HCT116 (cell line): ENCODE results near the gene CXorf49B. TPM values are rescaled to one million over a fixed set of nuclear protein-coding genes. Genes with fewer than 3 reads are reported as not detected.
"Not testable (repeated sequence)": the region's sequence is repeated elsewhere in the genome, so short reads cannot be mapped to it uniquely, and the experiment has no call there.

Experiments
- ATAC-seq: fragments of 200-7000 bp; cut with Tn5 transposase; 2 replicates; pipeline ENCODE4 v1.9.1; 2020; ENCODE audit warnings: mild to moderate bottlenecking, moderate library complexity
- BruUV-seq: library from RNA; stranded (reverse); fragments of 400-500 nt; replicated peaks from 2 replicates; lab custom pipeline; 2021; lab: Mats Ljungman, UMichigan
- CTCF ChIA-PET: fragments of 300-600 bp; sonication (Branson Sonifier 250); formaldehyde crosslinking; loops from one replicate; lab custom pipeline; 2021; ENCODE audit warnings: antibody characterized with exemption; lab: Charles Lee
- POLR2A ChIA-PET: fragments of 300-600, 350-600 bp; sonication (Branson Sonifier 250); formaldehyde crosslinking; loops from one replicate; lab custom pipeline; 2021; ENCODE audit warnings: antibody characterized with exemption; lab: Charles Lee
- RAD21 ChIA-PET, 2 experiments: fragments of 300-600 bp; sonication (Branson Sonifier 250); formaldehyde crosslinking; loops; one replicate each; lab custom pipeline; 2023; ENCODE audit warnings: low total read pairs in 2 of 2; ENCODE audit not compliant: uncharacterized antibody in 2 of 2, unreplicated experiment in 2 of 2, low non-redundant PET in 1 of 2; lab: Charles Lee
- DNase-seq: peaks from one replicate; pipeline ENCODE4 v3.0.0-alpha.2; 2010; ENCODE audit warnings: low read depth, low spot score
- H2AFZ ChIP-seq: fragments of 200-600 bp; shearing (Covaris generic), sonication (generic); 2 replicates; pipeline ENCODE4 v1.6.1; 2017; ENCODE audit warnings: low read depth, mixed run types, mixed read lengths, antibody characterized with exemption, low read length; ENCODE audit not compliant: poor library complexity, severe bottlenecking
- H3K27ac ChIP-seq: 2 replicates; pipeline ENCODE4 v1.5.1; 2012; ENCODE audit warnings: low read depth, low read length
- H3K27me3 ChIP-seq: fragments of 200-600 bp; sonication (generic); 2 replicates; pipeline ENCODE4 v1.6.1; 2016; ENCODE audit warnings: mixed run types, low read length, mixed read lengths; ENCODE audit not compliant: insufficient read depth
- H3K36me3 ChIP-seq, 2 experiments: fragments of 200-500 bp in 1 of 2; fragments of 200-600 bp in 1 of 2; sonication (Bioruptor generic) in 1 of 2; sonication (generic) in 1 of 2; 2 replicates each; pipeline versions ENCODE4 v1.5.1 to v1.6.1; 2014 to 2016; ENCODE audit warnings: low read length in 2 of 2, inconsistent platforms in 1 of 2, mixed read lengths in 1 of 2, mixed run types in 1 of 2; ENCODE audit not compliant: insufficient read depth in 2 of 2, control insufficient read depth in 1 of 2
- H3K4me1 ChIP-seq, 2 experiments: fragments of 200-600 bp in 1 of 2; sonication (generic) in 1 of 2; 2 replicates each; pipeline versions ENCODE4 v1.5.1 to v1.6.1; 2012 to 2017; ENCODE audit warnings: low read length in 2 of 2, inconsistent platforms in 1 of 2, mild to moderate bottlenecking in 1 of 2, mixed read lengths in 1 of 2, mixed run types in 1 of 2, moderate library complexity in 1 of 2; ENCODE audit not compliant: insufficient read depth in 2 of 2, control insufficient read depth in 1 of 2
- H3K4me2 ChIP-seq: fragments of 200-600 bp; sonication (generic); 2 replicates; pipeline ENCODE4 v1.6.1; 2017; ENCODE audit warnings: mixed run types, low read length, mixed read lengths
- H3K4me3 ChIP-seq, 2 experiments: fragments of 200-600 bp in 1 of 2; sonication (generic) in 1 of 2; replicated peaks in 1 of 2; 2 replicates each; pipeline ENCODE4 v1.5.1; 2011 to 2016; ENCODE audit warnings: low read length in 2 of 2, control low read depth in 1 of 2, low read depth in 1 of 2, mild to moderate bottlenecking in 1 of 2, mixed read lengths in 1 of 2, mixed run types in 1 of 2
- H3K79me2 ChIP-seq: fragments of 200-600 bp; sonication (generic); 2 replicates; pipeline ENCODE4 v1.6.1; 2017; ENCODE audit warnings: mild to moderate bottlenecking, mixed run types, low read length, moderate library complexity, mixed read lengths; ENCODE audit not compliant: insufficient read depth
- H3K9ac ChIP-seq: fragments of 200-600 bp; sonication (generic); 2 replicates; pipeline ENCODE4 v1.6.1; 2016; ENCODE audit warnings: low read length, mixed read lengths
- H3K9me2 ChIP-seq: fragments of 200-600 bp; sonication (generic), shearing (Covaris generic); 2 replicates; pipeline ENCODE4 v1.6.1; 2017; ENCODE audit warnings: mixed run types, mild to moderate bottlenecking, moderate library complexity; ENCODE audit not compliant: insufficient read depth
- H3K9me3 ChIP-seq, 2 experiments: fragments of 200-500 bp in 1 of 2; fragments of 200-600 bp in 1 of 2; sonication (Bioruptor generic) in 1 of 2; sonication (generic) in 1 of 2; 2 replicates each; pipeline ENCODE4 v1.6.1; 2014 to 2017; ENCODE audit warnings: low read length in 2 of 2, mixed read lengths in 2 of 2, inconsistent platforms in 1 of 2, low read depth in 1 of 2, mild to moderate bottlenecking in 1 of 2, mixed run types in 1 of 2, moderate library complexity in 1 of 2; ENCODE audit not compliant: control insufficient read depth in 1 of 2, insufficient read depth in 1 of 2
- H4K20me1 ChIP-seq: fragments of 200-600 bp; sonication (generic), shearing (Covaris generic); 2 replicates; pipeline ENCODE4 v1.6.1; 2017; ENCODE audit warnings: mixed run types, mild to moderate bottlenecking, moderate library complexity; ENCODE audit not compliant: insufficient read depth
- intact Hi-C: fragments of 100-400 bp; cut with micrococcal nuclease; formaldehyde crosslinking; loops from 2 replicates; pipeline ENCODE4 v1.10.0; 2022
- total RNA-seq: library from RNA; stranded (reverse); gene quantifications from one replicate; pipeline ENCODE4 v1.2.1, GENCODE V29; 2021; ENCODE audit not compliant: unreplicated experiment

The CXorf49B gene
- total RNA-seq, 1 experiment from 2014 or later = not detected

DNA sequence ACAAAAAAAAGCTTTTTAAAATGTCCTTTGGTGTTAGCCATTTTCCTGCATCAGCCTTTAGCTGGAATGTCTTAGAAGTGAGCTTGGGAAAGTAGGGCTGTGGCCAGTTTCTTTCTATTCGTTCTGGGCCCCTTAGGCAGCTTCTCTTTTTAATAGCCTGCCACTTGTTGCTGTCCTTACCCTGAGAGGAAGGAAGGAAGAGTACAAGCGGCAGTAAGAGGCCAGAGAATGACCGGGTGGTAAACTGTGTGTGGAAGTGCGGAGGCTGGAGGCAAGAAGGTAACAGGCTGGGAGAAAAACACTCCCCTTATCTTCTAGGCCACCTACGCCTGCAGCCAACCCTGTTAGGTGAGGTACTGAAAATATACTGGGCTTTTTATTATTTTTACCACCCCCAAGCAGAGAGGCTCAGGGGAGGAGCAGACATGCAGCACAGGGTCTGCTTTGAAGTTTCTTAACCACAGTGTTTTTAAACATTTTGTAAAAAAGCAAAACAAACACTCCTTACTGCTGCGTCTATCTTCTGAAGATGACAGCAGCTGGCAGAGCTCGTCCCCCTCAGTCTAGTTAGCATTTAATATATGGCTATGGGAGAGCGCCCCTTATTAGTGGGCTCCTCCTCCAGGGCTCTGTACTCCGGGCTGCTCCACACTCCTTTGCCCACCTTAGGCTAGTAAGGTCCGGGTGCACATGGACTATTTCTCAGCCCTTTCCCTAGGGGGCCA, 19.2 kb downstream of the CXorf49B start:
- H3K9me2 ChIP-seq, ATAC-seq, CTCF ChIA-PET, intact Hi-C loops, BruUV-seq, H4K20me1 ChIP-seq, H3K36me3 ChIP-seq, H3K4me2 ChIP-seq, H3K27me3 ChIP-seq, H3K9ac ChIP-seq, H2AFZ ChIP-seq, RAD21 ChIA-PET, H3K9me3 ChIP-seq, DNase-seq, H3K4me1 ChIP-seq, H3K27ac ChIP-seq, POLR2A ChIA-PET, H3K79me2 ChIP-seq, H3K4me3 ChIP-seq: not testable (repeated sequence)

DNA sequence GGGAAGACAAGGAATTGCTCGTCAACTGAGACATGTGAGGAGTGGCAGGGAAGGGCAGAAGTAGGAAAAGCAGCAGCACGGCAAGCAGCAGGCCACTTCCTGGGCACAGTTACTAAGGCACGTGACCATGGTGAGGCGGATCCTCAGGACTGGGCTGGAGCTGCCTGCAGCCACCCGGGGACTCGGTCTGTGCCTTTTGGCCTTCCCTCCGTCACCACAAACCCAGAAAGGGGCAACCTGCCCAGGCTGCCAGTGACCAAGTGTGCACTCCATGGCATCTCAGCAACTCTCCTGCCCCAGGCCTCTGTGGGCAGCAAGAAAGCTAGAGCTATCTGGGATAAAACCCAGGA, 19.8 kb downstream of the CXorf49B start:
- H3K36me3 ChIP-seq, H3K79me2 ChIP-seq, H3K27ac ChIP-seq, H3K27me3 ChIP-seq, H3K4me2 ChIP-seq, RAD21 ChIA-PET, CTCF ChIA-PET, H2AFZ ChIP-seq, H4K20me1 ChIP-seq, H3K9me3 ChIP-seq, H3K4me1 ChIP-seq, H3K9me2 ChIP-seq, H3K9ac ChIP-seq, BruUV-seq, H3K4me3 ChIP-seq, ATAC-seq, intact Hi-C loops, POLR2A ChIA-PET, DNase-seq: not testable (repeated sequence)

GRCh38 chrX:71783569-71784347, 20.6 kb downstream of the CXorf49B start:
- intact Hi-C loops, H3K9ac ChIP-seq, DNase-seq, H3K27ac ChIP-seq, CTCF ChIA-PET, H3K79me2 ChIP-seq, H3K4me3 ChIP-seq, POLR2A ChIA-PET, ATAC-seq, H3K4me2 ChIP-seq, H2AFZ ChIP-seq, H3K9me2 ChIP-seq, H3K36me3 ChIP-seq, H4K20me1 ChIP-seq, H3K9me3 ChIP-seq, H3K27me3 ChIP-seq, RAD21 ChIA-PET, BruUV-seq, H3K4me1 ChIP-seq: not testable (repeated sequence)

DNA sequence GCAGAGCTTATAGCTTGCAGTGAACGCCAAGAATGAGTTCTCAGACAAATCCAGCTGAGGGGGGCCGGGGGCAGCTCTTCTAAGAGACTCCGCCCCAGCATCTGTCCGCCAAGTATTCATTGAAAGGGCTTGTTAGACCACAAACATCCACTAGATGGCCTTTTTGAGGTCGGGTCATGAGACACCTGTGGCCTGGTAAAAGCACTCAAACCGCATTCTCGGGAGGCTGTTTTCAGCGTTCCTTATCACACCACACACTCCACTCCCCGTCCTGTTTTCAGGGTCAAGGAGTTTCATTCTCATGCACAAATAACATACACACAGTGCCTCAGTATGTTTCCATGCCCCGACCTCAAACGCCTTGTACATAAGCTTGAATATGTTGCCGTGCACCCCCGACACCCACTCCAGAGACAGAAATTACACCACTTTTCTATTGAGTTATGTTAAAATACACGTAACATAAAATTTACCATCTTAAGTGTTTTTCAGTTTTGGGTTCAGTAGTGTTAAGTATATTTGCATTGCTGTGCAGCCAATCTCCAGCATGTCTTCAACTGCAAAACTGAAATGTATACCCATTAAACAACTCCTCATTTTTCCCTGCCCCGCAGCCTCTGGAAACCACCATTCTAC, 21.3 kb downstream of the CXorf49B start:
- CTCF ChIA-PET, H3K4me3 ChIP-seq, RAD21 ChIA-PET, H3K36me3 ChIP-seq, H2AFZ ChIP-seq, H3K9ac ChIP-seq, H4K20me1 ChIP-seq, intact Hi-C loops, H3K79me2 ChIP-seq, H3K4me1 ChIP-seq, H3K9me3 ChIP-seq, BruUV-seq, DNase-seq, H3K27ac ChIP-seq, H3K27me3 ChIP-seq, H3K4me2 ChIP-seq, POLR2A ChIA-PET, H3K9me2 ChIP-seq: not testable (repeated sequence)
- peak; percentile 84 for ATAC-seq
